Subcutaneous adipose tissue (tissue), 4 donors: Measurements from ENCODE around the gene NFKB1. TPM values are rescaled to one million over a fixed set of nuclear protein-coding genes. Genes with fewer than 3 reads are reported as not detected.

Experiments used
- total RNA-seq, 4 donors: library from RNA; depleted of rRNA; stranded (reverse); fragments of >200 nt; gene quantifications; one replicate each; pipeline ENCODE4 v1.1.0, GENCODE V29; 2016
- TF ChIP-seq, protein P1 (sequence below): fragments of 450-650 bp; IDR thresholded peaks from one replicate; pipeline ENCODE4 v1.5.1; 2016; ENCODE audit warnings: low read depth, mild to moderate bottlenecking, control low read depth, antibody characterized with exemption, moderate library complexity

Gene NFKB1
- total RNA-seq, 4 donors from 2014 or later = 30.4 to 35.4 (median 32.6) TPM

DNA sequence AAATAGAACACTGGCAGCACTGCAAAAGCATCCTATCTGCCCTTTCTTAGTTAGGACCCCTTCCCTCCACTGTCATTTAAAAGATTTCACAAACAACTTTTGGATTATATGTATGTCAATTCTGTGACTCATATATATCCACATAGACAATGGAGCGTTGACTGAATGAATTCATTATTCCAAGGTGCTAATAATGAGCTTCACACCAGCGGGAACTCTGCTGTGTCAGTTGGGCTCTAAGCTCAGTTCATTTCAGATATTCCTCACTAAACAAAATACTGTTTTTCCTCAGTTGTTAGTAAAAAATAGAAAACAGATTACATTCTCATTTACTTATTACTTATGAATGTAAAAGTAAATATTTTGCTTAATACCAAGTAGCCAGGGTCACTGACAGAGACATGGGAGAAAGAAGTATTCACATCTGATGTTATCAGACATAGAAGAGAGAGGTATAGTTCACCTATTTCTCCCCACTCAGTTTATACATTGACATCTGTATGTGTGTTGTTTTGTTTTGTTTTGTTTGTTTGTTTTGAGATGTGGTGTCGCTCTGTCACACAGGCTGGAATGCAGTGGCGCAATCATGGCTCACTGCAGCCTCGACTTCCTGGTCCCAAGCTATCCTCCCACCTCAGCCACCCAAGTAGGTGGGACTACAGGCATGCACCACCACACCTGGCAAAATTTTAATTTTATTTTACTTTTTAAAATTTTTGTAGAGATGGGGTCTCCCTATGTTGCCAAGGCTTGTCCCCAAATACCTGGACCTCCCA is 10.9 kb downstream of the NFKB1 start:
- TF ChIP-seq, protein P1, sequence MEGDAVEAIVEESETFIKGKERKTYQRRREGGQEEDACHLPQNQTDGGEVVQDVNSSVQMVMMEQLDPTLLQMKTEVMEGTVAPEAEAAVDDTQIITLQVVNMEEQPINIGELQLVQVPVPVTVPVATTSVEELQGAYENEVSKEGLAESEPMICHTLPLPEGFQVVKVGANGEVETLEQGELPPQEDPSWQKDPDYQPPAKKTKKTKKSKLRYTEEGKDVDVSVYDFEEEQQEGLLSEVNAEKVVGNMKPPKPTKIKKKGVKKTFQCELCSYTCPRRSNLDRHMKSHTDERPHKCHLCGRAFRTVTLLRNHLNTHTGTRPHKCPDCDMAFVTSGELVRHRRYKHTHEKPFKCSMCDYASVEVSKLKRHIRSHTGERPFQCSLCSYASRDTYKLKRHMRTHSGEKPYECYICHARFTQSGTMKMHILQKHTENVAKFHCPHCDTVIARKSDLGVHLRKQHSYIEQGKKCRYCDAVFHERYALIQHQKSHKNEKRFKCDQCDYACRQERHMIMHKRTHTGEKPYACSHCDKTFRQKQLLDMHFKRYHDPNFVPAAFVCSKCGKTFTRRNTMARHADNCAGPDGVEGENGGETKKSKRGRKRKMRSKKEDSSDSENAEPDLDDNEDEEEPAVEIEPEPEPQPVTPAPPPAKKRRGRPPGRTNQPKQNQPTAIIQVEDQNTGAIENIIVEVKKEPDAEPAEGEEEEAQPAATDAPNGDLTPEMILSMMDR = no peak

- TF ChIP-seq, protein P1 = no peak
Measured at GRCh38 chr4:102514298-102514964, 13.3 kb downstream of the NFKB1 start.

DNA sequence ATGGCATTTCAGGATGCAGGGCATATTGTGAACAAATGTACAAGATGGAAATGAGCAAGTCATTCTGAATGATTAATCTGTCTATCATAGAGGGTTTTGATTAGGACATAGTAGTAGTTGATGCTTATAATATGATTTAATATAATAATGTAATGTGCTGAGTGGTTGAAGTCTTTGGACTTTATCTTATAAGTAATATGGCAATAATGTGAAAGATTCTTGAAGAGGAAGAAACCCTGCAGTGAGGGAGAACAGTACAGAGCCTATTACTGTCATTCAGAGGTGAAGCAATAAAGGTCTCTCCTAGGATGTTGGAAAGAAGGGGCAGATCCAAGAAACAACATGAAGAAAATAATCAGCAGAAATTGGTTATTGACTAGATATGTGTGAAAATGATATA is 16.6 kb downstream of the NFKB1 start:
- TF ChIP-seq, protein P1 = no peak

DNA sequence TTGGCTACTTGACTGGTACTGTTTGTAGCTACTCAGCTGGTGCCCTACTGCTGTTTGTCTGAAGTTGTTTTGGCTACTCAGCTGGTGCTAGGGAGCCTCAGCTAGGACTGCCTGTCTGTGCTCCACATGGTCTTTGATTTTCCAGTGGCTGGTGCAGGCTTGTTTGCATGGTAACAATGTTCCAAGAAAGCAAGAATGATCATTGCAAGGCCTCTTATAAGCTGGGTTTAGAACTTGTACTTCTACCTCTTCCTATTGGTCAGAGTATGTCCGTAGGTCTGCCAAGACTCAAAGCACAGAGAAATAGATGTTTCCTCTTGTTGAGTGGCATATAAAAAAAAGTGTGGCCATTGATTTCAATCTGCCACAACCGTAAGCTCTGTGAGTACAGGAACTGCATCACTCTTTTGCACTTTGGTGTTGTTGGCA is 17.6 kb downstream of the NFKB1 start:
- TF ChIP-seq, protein P1 = no peak

DNA sequence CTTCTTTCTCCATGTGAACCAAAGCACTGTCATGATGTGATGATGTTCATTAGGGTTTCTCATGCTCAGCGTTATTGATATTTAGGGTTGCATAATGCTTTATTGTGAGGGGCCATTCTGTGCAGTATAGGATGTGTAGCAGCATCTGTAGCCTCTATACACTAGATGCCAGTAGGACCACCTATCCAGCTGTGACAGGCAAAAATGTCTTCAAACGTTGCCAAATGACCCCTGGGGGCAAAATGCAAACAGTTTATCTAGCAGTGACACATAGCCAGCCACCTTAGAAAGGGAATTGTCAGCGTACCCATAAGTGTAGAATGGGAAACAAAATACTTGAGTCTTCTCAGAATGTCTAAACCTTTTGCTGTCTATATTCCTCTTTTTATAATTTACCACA is 18.8 kb downstream of the NFKB1 start:
- TF ChIP-seq, protein P1 = no peak

DNA sequence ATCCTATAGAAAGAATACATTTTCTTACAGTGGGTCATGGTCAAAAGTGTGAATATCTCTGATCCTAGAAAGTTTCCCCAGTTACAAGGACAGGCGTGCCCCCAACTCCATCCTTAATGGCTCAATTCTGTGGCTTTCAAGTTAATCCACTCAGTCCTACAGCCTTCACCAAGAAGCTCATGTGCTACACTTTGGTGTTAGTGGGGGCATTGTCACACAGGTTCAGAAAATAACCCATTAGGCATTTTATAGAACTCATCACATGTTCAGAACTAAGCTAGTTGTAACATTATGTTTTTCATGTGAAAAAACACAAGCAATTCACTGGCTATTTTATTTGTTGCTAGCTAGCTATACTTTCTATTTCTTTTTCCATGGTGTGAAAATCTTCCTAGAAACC is 20.4 kb downstream of the NFKB1 start:
- TF ChIP-seq, protein P1 = no peak

GRCh38 chr4:102522031-102522440 is 20.9 kb downstream of the NFKB1 start:
- TF ChIP-seq, protein P1 = no peak
